ENCODE measurements around the gene TMEM253.
A peak's percentile ranks its signal among the peaks of the same experiment; 100 is the strongest.

DNA sequence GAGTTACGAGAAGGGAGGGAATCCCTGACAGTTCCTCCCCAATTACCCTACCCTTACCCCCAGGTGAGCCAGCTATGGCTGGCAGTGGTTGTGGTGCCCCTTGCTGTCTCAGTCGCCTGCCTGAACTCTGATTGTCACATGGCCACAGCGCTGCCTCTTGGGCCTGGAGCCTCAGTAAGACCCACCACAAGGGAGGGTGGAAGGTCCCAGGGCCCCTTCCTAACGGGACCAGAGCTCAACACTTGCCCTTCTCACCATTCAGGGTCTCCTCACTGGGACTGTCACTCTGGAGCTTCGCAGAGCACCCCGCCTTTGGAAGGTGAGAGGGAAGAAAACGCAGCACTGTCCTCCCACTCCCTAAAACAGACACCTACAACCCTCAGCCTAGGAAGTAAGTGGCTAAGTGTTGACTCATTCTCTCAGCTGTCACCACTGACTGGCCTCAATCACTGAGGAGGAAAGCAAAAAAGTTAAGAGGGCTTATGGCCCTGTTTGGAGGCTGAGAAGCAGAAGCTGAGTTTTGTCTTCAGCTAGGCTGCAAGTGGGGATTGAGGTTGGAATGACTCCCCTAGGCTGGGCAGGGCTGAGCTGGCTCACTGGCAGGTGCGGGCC, 1.0 kb downstream of the TMEM253 start:
- TF ChIP-seq POLR2AphosphoS5 (IDR thresholded peaks at IDR 0.05) (no peak), POLR2A (IDR thresholded peaks at IDR 0.05) (no peak)
- TF ChIP-seq, protein P1, sequence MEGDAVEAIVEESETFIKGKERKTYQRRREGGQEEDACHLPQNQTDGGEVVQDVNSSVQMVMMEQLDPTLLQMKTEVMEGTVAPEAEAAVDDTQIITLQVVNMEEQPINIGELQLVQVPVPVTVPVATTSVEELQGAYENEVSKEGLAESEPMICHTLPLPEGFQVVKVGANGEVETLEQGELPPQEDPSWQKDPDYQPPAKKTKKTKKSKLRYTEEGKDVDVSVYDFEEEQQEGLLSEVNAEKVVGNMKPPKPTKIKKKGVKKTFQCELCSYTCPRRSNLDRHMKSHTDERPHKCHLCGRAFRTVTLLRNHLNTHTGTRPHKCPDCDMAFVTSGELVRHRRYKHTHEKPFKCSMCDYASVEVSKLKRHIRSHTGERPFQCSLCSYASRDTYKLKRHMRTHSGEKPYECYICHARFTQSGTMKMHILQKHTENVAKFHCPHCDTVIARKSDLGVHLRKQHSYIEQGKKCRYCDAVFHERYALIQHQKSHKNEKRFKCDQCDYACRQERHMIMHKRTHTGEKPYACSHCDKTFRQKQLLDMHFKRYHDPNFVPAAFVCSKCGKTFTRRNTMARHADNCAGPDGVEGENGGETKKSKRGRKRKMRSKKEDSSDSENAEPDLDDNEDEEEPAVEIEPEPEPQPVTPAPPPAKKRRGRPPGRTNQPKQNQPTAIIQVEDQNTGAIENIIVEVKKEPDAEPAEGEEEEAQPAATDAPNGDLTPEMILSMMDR (IDR thresholded peaks at IDR 0.05 in 8 of 11, conservative IDR thresholded peaks at IDR 0.05 in 3 of 11): peak in 1 of 11 experiments; percentile 4

Measured in spleen (tissue), 7 donors.